ENCODE measurements around the gene HESX1. TPM values are rescaled to one million over a fixed set of nuclear protein-coding genes. Genes with fewer than 3 reads are reported as not detected.

HESX1 gene
- total RNA-seq, 1 donor from 2014 or later = not detected

GRCh38 chr3:57150113-57150581 is 49.6 kb downstream of the HESX1 start:
- FAIRE-seq = no peak
- DNase-seq (ENCODE audit: low spot score in 2 of 2) = no peak

Other genes with a start within 250 kb of the HESX1 start
- gene SPATA12, start 139.3 kb downstream of the HESX1 start, total RNA-seq = not detected
- 31.0 TPM for gene IL17RD, start 34.6 kb downstream of the HESX1 start, total RNA-seq
- gene APPL1, start 27.8 kb upstream of the HESX1 start, total RNA-seq = 169 TPM
- under 0.01 TPM for gene ASB14, start 92.7 kb upstream of the HESX1 start, total RNA-seq

Data from frontal cortex (tissue), 4 donors.